Stimulated activated CD4-positive, alpha-beta T cell treated with anti-CD3 and anti-CD28 coated beads, Interleukin-1b, Interleukin-23, amount 100 ng/mL, for 4 hours (primary cell): ENCODE data around the gene ATP6V0E2.

ENCODE experiments used
- DNase-seq, 2 donors: peaks; one replicate each; pipeline ENCODE4 v3.0.0-alpha.2; 2020; ENCODE audit warnings: low read depth in 2 of 2

The ATP6V0E2 gene

GRCh38 chr7:149862156-149862555, 11.6 kb upstream of the ATP6V0E2 start:
- no peak for DNase-seq

DNA sequence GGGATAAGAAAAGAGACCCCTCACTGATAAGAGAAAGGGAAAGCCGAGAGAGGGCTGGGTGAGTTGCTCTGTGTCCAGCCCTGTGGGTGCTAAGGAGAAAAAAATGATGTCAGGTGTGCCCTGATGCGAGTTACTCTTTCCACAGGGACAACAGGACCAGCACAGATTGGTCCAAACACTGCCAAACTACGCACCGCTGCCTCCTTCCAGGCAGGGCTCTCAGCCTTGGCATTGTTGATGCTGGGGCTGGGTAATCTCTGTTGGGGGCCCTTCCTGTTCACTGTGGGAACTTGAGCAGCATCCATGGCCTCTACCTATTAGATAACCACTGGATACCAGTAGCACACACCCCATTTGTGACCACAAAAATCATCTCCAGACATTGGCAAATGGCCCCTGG, 10.3 kb upstream of the ATP6V0E2 start:
- DNase-seq: no peak

DNA sequence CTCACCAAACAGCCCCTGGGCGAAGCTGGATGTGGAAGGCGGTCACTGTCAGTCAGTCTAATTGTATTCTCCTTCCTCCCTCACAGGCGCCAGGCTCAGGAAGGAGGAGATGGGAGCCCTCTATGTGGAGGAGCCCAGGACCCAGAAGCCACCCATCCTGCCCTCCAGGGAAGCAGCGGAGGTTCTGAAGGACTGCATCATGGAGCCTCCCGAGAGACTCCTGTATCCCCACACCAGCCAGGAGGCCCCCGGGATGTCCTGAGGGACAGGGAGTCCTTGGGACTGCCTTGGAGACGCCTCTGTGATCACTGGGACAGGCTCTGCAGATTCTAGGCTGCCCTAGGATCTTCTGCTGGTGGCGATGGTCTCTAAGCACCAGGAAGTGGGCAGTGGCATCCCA, 9.7 kb upstream of the ATP6V0E2 start:
- DNase-seq: no peak

- DNase-seq: no peak
Observed at GRCh38 chr7:149864751-149865150, 9.0 kb upstream of the ATP6V0E2 start.

GRCh38 chr7:149865437-149865836, 8.3 kb upstream of the ATP6V0E2 start:
- no peak for DNase-seq

- no peak for DNase-seq
Observed at GRCh38 chr7:149866139-149866778, 7.5 kb upstream of the ATP6V0E2 start.

DNA sequence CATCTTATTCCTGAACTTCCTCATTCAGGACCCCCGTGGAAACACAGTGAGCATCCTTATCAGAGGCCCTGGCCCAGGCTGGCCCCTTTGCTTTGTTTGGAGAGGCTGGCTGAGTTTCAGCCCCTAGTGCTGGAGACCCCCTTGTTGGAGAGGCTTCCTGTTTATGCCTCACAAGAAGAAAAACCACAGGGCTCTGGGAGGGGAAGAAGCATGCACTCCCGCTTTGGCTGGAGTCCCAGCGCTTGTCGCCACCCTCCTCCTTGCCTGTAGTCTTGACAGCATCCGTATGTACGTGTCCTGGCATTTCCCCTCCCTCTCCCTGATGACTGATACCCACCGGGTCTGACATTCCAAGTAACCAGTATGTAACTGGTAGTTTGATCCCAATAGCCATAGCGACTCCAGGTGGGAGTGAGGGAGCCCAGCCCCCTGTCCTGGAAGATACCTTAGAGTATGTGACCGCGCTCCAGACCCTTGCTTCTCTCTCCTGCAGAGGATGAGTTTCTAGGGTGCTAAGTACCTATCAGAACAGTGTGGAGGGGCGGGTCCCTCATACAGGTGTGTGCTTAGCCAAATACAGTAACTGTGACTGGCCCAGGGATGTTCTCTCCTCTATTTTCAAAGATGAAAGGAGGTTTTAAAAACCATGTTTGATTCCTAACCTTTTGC, 6.9 kb upstream of the ATP6V0E2 start:
- DNase-seq: no peak

- no peak for DNase-seq
Observed at GRCh38 chr7:149867762-149868622, 5.8 kb upstream of the ATP6V0E2 start.

- no peak for DNase-seq
Observed at GRCh38 chr7:149868623-149869290, 5.0 kb upstream of the ATP6V0E2 start.

DNA sequence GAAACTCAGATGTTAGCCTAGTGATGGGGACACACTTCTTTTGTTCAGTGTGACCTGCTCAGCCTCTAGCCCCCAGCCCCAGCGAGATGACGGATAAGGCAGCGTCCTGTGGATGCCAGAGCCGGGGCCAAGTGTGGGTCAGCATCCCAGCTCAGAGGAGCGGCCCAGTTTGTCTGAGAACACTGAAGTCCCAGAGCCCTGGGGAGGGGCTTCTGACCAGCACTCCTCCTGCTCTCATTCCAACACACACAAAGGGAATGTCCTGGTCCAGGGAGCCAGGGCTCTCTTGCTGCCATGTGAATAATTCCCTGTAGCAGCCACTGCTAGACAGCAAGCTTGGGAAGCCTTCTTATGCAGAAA, 4.5 kb upstream of the ATP6V0E2 start:
- DNase-seq: no peak

- no peak for DNase-seq
Observed at GRCh38 chr7:149869867-149870266, 3.9 kb upstream of the ATP6V0E2 start.

- DNase-seq: no peak
Observed at GRCh38 chr7:149870274-149870673, 3.5 kb upstream of the ATP6V0E2 start.

DNA sequence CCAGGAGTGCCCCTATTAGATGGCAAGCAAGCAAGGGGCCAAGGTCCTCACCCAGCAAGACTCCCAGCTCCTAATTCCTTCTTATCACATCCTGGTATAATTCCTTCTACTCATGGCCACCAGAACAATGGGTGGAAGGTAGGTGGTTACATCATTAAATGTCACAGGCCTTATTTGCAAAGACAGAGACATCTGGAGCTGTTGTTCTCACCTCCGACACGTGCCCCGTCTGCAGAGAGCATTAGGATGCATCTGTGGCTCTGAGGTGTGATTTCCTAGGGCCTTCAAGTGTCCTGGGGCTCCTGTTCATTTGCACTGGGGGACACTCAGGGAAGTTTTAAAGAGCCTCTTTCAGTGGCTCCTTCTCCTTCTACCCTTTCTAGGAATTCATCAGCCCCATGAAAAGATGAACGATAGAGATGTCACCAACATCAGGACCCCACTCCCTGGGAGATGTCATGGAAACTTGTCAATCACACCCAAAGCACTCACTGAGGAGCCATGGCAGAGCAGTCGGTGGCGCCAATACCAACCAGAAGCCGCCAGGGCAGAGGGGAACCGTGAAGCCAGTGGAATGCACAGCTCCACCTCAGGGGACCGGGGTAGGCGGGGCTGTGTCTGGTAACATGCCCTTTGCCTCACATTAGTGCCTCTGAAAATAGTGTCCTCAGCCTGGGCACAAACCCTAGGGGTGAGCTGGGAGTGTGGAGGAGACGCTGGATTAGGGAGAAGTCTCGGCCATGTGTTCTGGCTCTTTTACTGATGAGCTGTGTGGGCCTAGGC, 2.9 kb upstream of the ATP6V0E2 start:
- no peak for DNase-seq

DNA sequence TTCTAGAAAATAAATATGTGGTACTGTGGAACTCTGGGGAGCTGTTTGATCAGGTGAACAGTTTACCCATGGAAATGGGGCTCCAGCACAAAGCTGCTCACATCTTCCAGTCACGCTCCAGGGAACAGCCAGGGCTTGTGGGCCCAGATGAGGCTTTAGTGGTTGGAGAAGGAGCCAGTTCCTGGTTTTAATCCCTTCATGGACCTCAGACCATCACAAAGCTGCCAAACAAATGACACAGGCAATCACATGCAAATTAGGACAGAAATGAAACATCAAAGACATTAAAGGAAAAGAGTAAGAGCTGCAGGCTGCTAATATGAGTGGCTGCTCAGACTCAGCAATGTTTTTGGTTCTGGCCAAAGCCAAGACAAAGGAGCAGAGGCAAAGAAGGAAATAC, 2.2 kb upstream of the ATP6V0E2 start:
- no peak for DNase-seq

- DNase-seq: no peak
Observed at GRCh38 chr7:149872419-149873073, 1.2 kb upstream of the ATP6V0E2 start.

DNA sequence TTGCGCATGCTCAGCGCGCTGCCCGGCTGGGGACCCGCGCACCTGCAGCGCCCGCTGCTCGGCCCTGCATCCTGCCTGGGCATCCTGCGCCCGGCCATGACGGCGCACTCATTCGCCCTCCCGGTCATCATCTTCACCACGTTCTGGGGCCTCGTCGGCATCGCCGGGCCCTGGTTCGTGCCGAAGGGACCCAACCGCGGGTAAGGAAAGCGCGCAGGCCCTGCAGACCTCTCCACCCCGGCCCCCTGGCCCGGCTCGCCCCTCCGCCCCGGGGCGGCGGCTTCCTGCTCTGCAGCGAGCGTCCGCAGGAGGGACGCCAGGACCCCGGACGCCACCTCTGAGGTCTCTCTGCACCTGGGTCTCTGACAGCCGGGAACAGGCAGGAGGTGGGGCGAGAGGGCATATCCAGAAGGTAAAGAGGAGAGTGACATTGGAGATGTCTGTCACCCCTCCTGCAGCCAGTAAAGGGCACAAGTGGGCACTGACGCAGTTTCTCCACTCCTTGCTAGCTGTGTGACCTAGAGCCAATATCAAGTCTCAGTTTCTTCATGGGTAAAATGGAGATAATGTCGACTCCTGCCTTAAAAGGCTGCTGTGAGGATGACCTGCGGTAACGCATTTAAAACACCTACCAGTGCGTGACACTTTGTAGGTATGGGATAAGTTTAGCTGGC, 338 bp downstream of the ATP6V0E2 start:
- no peak for DNase-seq

DNA sequence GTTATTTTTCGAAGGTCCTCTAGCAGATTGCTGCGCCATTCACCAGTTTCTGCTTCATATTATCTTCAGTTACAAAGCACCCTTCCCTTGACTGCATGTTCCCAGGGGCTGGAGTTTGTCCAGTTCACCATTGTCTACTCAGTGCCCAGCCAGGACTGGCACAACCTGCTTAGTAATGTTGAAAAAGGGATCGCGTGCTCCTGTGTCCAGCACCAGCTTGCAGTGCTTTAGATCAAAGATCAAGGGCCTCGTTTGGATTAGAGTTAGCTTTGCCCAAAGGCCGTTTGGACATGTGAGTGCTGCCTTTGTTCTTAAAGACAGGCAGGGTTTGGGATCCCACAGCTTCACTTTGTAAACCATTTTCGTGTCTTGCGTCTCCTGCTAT, 867 bp downstream of the ATP6V0E2 start:
- no peak for DNase-seq

- no peak for DNase-seq
Observed at GRCh38 chr7:149875396-149875795, 1.6 kb downstream of the ATP6V0E2 start.

GRCh38 chr7:149877890-149878522, 4.2 kb downstream of the ATP6V0E2 start:
- DNase-seq: no peak

GRCh38 chr7:149878523-149878921, 4.8 kb downstream of the ATP6V0E2 start:
- no peak for DNase-seq
